Pancreas (tissue), 10 donors: ENCODE measurements around the gene FAF2. TPM values are rescaled to one million over a fixed set of nuclear protein-coding genes. Genes with fewer than 3 reads are reported as not detected.
A peak's percentile ranks its signal among the peaks of the same experiment; 100 is the strongest.

ENCODE experiments used
- ATAC-seq, 4 donors: fragments of 200-7000 bp; cut with Tn5 transposase; one replicate each; pipeline versions ENCODE4 v1.8.0 to v1.9.1; 2020; ENCODE audit warnings: mild to moderate bottlenecking in 4 of 4, moderate library complexity in 4 of 4
- DNase-seq, 6 donors: peaks; one replicate each; pipeline ENCODE4 v3.0.0-alpha.2; 2020
- FAIRE-seq: peaks from 2 replicates; lab custom pipeline; 2012; peaks lifted over from hg19 to GRCh38; lab: Jason Lieb, UNC
- H3K27ac ChIP-seq, 4 donors: fragments of 200-600 bp; sonication (generic); 1 replicate in 3 of 4; 2 replicates in 1 of 4; pipeline versions ENCODE4 v1.5.0 to v1.8.0; 2020
- H3K27me3 ChIP-seq, 4 donors: fragments of 200-600 bp; one replicate each; pipeline ENCODE4 v1.8.0; 2021
- H3K36me3 ChIP-seq, 3 donors: fragments of 200-600 bp; sonication (generic) in 1 of 3; one replicate each; pipeline versions ENCODE4 v1.5.0 to v1.8.0; 2020 to 2021
- H3K4me1 ChIP-seq, 3 donors: fragments of 200-600 bp; one replicate each; pipeline ENCODE4 v1.8.0; 2021
- H3K4me3 ChIP-seq, 4 donors: fragments of 200-600 bp; sonication (generic) in 2 of 4; one replicate each; pipeline versions ENCODE4 v1.5.0 to v1.8.0; 2020 to 2021
- H3K9me3 ChIP-seq, 4 donors: fragments of 200-600 bp; one replicate each; pipeline ENCODE4 v1.8.0; 2021
- whole genome bisulfite sequencing, 2 donors: extraction: QIAGEN DNeasy Blood & Tissue Kit; methylation state at CpG; one replicate each; pipeline ENCODE4 v1.1.7; 2013; 5-methylcytosine and 5-hydroxymethylcytosine counted together
- intact Hi-C, 3 donors: fragments of 100-400 bp; cut with DNase I; formaldehyde crosslinking; loops; one replicate each; pipeline versions ENCODE4 v1.11.1 to v1.14.2; 2022
- polyA plus RNA-seq, 2 donors: library from polyadenylated mRNA; stranded (reverse); fragments of 200-250 nt; gene quantifications; one replicate each; pipeline ENCODE4 v1.2.3, GENCODE V29; 2013
- total RNA-seq, 6 donors: library from RNA; stranded (reverse); fragmentation: NEBNext Ultra II Directional in 4 of 6; extraction: Animal tissue kit (Norgen Biotek cat#: 25700) in 4 of 6; gene quantifications; one replicate each; pipeline versions ENCODE4 v1.2.1 to v1.2.4, GENCODE V29; 2021 to 2023
- TF ChIP-seq, protein P1 (sequence below), 4 donors: fragments of 200-600 bp; sonication (generic) in 3 of 4; IDR thresholded peaks; one replicate each; pipeline versions ENCODE4 v1.5.0 to v1.8.0; 2021; ENCODE audit warnings: antibody characterized with exemption in 4 of 4
- donor health status: healthy with polysubstance abuse.
- donor health status: DM: no; HTN: no; CAD: no; lungs with moderate emphysema.
- donor health status: DM: no; HTN: no; CAD: no.
- donor health status: control.
- donor health status: control.
- donor health status: Bipolar disorder and iron deficiency.
- donor health status: DM: yes; HTN: yes; CAD: no.
- donor health status: DM: no; HTN: no; CAD: no.
- donor health status: DM: no; HTN: no; CAD: no.
- donor health status: DM: yes; HTN: yes; CAD: no.

Gene FAF2
- total and polyA plus RNA-seq, 8 donors = 6.8 to 18.0 (median 15.1) TPM

DNA sequence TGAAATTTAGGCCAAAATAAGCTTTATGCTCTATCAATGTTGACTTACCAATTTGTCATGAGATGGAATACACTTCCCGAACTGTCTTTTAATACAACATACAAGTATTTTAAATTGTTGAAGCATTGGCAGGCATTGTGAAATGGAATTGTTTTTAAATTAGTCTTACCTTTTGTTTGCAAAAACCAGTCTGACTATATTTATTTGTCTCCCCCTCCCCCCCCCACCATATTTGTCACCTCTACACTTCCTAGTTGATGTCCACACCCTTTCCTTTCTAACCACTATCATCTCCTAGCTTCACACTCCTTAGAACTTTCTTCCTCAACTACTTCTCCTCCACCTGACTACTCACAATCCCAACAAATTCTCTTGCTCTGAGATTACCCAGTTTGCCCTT, 40.9 kb downstream of the FAF2 start:
- Histone ChIP-seq H3K27ac (no peak overlapping the region), H3K4me1 (peaks cover 0 to 4% (median 4%) of the 10 kb centered on the region in 3 donors), H3K36me3 (peaks cover 0 to 36% (median 28%) of the 10 kb centered on the region in 3 donors), H3K9me3 (no peaks in the 10 kb centered on the region), H3K27me3 (no peaks in the 10 kb centered on the region), H3K4me3 (no peak overlapping the region)
- TF ChIP-seq, protein P1, sequence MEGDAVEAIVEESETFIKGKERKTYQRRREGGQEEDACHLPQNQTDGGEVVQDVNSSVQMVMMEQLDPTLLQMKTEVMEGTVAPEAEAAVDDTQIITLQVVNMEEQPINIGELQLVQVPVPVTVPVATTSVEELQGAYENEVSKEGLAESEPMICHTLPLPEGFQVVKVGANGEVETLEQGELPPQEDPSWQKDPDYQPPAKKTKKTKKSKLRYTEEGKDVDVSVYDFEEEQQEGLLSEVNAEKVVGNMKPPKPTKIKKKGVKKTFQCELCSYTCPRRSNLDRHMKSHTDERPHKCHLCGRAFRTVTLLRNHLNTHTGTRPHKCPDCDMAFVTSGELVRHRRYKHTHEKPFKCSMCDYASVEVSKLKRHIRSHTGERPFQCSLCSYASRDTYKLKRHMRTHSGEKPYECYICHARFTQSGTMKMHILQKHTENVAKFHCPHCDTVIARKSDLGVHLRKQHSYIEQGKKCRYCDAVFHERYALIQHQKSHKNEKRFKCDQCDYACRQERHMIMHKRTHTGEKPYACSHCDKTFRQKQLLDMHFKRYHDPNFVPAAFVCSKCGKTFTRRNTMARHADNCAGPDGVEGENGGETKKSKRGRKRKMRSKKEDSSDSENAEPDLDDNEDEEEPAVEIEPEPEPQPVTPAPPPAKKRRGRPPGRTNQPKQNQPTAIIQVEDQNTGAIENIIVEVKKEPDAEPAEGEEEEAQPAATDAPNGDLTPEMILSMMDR (IDR thresholded peaks at IDR 0.05) = no peak
- no peak for ATAC-seq
- no peak for DNase-seq
- no peak for FAIRE-seq
- WGBS, 2 donors = 91 to 93% methylated on average over 1 of the region's 1 CpG
- intact Hi-C loops = no loop called here

DNA sequence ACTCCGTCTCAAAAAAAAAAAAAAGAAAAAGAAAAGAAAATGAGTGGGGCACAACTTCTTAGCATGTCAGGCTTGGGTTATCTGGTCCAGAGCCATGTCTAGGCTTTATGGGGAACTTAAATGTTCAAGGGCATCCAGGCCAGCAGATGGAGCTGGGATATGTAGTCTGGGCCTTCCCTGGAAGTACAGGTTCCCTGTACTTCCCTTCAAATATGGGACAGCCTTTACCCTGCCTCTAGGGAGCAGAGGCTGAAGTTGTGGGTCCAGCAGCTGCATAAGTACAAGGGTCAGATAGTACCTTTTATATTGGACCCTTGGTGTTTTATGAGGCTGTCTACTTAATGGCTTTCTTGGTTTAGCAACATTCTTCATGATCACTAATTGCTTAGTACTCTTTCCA, 42.1 kb downstream of the FAF2 start:
- Histone ChIP-seq H3K36me3 (peaks cover 0 to 46% (median 29%) of the 10 kb centered on the region in 3 donors), H3K4me3 (no peak overlapping the region), H3K27me3 (no peaks in the 10 kb centered on the region), H3K27ac (no peak overlapping the region), H3K9me3 (no peaks in the 10 kb centered on the region), H3K4me1 (peaks cover 0 to 4% (median 4%) of the 10 kb centered on the region in 3 donors)
- intact Hi-C loops = no loop called here
- FAIRE-seq = no peak
- TF ChIP-seq, protein P1 (IDR thresholded peaks at IDR 0.05) = no peak
- peak in 2 of 4 donors; percentile 29 to 31 for ATAC-seq
- DNase-seq = no peak
- 92 to 95% methylated on average over 1 of the region's 1 CpG for WGBS, 2 donors

DNA sequence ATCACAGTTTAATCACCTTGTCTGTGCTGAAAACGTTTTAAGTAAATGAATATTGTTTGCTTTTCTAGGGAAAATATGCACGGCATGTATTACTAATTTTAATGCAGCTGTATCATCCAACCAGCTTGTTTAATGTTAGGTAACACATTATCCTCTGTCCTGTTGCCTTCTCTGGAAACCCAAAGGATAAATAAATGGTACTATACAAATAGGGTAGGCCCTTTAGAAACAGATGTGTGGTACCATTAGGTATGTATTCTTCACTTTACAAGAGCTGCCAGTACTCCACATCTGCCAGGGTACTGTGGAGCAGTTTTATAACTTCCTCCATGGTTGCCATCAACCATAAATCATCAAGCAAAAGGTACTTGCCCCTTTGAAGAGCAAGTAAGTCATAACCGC, 42.9 kb downstream of the FAF2 start:
- intact Hi-C loops = no loop called here
- TF ChIP-seq, protein P1 (IDR thresholded peaks at IDR 0.05) = no peak
- no peaks in the 10 kb centered on the region for H3K9me3 ChIP-seq
- no peak overlapping the region for H3K4me3 ChIP-seq
- peak in 1 of 4 donors; percentile 27 for ATAC-seq
- peaks cover 0 to 4% (median 4%) of the 10 kb centered on the region in 3 donors for H3K4me1 ChIP-seq
- DNase-seq = no peak
- no peaks in the 10 kb centered on the region for H3K27me3 ChIP-seq
- FAIRE-seq = no peak
- peaks cover 0 to 50% (median 35%) of the 10 kb centered on the region in 3 donors for H3K36me3 ChIP-seq
- no peak overlapping the region for H3K27ac ChIP-seq
- 36 to 41% methylated on average over 3 of the region's 3 CpGs for WGBS, 2 donors

DNA sequence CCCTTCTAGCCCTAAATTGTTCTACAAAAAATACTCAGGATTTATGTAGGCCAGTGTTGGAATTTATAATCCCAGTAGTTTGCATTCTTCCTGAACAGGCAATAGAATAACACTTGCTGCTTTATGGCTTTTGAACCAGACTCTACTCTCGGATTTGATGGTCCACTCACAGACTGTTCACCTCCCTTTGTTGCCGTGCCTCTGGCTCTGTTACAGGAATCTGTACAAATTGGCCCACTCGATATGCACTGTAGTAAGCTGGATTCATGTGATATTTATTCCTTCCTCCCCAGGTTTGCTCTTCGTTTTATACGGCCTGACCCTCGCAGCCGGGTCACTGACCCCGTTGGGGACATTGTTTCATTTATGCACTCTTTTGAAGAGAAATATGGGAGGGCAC, 43.7 kb downstream of the FAF2 start:
- Histone ChIP-seq H3K4me1 (peaks cover 0 to 4% (median 0%) of the 10 kb centered on the region in 3 donors), H3K27me3 (no peaks in the 10 kb centered on the region), H3K36me3 (peaks cover 0 to 54% (median 41%) of the 10 kb centered on the region in 3 donors), H3K4me3 (no peak overlapping the region), H3K27ac (no peak overlapping the region), H3K9me3 (no peaks in the 10 kb centered on the region)
- WGBS, 2 donors = 92% methylated on average over 8 of the region's 8 CpGs
- intact Hi-C loops = no loop called here
- DNase-seq (no peak), ATAC-seq (no peak), FAIRE-seq (no peak)
- TF ChIP-seq, protein P1 (IDR thresholded peaks at IDR 0.05) = no peak

DNA sequence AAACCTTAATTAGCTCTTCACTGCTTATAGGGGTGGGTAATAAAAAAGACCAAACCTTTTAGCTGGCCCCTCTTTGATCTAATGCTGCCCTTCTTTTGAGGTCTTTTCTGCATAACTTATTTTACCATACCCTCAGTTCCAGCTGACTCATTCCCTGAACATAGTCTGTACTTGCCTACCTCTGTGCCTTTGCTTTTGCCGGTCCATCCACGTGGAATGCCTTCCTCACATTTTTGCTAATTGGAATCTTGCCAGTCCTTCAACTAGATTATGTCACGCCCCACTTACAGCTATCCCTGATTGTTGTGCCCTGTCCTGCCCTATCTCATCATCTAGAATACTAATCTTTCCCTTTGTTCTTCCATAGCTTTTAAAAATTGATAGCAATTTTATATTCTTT, 44.2 kb downstream of the FAF2 start:
- ATAC-seq = no peak
- 66 to 71% methylated on average over 3 of the region's 3 CpGs for WGBS, 2 donors
- peaks cover 0 to 60% (median 41%) of the 10 kb centered on the region in 3 donors for H3K36me3 ChIP-seq

More for the DNA sequence above, 44.2 kb downstream of the FAF2 start:
- Histone ChIP-seq H3K9me3 (no peaks in the 10 kb centered on the region), H3K4me1 (no peaks in the 10 kb centered on the region), H3K27ac (no peak overlapping the region), H3K27me3 (no peaks in the 10 kb centered on the region), H3K4me3 (no peak overlapping the region)
- no peak for FAIRE-seq
- DNase-seq = no peak
- TF ChIP-seq, protein P1 (IDR thresholded peaks at IDR 0.05) = no peak
- intact Hi-C loops = no loop called here
